HG02840 (cell line): ENCODE results near the gene HOXB7.

Source experiments
- ATAC-seq: cut with Tn5 transposase; IDR thresholded peaks from one replicate; pipeline ENCODE4 v1.9.1; 2021; ENCODE audit warnings: mild to moderate bottlenecking, moderate library complexity, moderate number of reproducible peaks; ENCODE audit not compliant: unreplicated experiment, low FRiP score

The HOXB7 gene

DNA sequence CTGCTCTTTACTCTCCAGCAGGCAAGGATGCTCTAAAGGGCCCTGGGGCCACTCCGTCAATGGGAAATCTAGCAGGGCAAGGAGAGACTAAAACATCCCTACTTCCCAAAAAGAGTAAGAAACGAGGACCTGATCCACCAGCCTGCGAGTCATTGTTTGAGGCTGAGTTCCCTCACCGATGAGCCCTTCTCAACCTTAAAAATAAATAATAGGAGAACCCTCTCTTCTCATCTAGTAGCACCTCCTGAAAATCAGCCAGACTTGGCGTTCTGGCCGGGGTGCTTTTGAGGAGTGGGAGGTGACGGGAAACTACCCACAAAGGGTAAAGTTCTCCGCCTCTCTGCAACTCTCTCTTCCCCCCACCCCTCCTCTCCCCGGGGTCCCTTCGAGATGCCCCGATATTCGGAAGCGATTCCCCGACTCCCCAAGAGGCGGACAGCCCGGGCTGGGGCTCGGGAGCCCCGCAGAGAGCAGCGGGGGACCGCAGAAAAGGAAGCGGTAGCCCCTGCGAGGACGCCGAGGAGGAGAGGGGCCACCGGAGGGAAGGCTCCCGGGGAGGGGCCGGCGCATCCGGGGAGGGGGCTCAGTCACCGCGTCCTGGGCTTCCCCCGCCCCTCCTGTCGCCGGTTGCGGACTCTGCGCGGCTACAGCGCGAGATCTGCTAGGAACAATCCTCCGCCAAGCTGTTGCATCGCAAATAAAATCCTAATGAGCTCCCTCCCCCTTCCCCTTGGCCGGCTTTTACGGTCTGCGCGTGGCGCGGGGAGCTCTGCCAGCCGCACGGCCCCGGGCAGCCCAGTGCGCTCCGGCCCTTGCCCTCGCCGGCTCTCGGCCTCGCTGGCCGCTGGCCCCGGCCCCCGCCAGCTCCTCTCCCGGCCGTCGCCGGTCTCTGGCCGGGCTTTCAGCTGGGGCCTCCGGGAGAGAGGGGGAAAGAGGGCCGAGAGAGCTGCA, 14.0 kb upstream of the HOXB7 start:
- ATAC-seq: no peak

GRCh38 chr17:48624118-48624517, 13.3 kb upstream of the HOXB7 start:
- ATAC-seq: no peak

DNA sequence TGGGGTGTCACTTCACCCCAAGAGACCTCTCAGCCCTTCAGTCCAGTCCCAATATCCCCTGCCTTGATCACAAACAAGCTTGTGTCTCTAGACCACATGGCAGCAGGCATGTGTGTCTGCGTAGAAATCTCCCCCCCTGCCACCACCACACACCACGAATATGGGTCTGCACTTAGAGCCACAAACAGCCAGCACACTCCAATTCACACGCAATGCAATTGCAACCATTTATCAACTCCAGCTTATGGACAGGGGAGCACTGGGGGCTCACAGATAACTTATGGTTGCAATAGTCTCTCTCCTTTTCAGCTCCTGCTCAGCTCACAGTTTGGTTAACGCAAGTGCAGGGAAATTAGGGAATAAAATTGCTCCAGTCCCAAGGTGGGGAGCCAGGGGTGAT, 12.8 kb upstream of the HOXB7 start:
- ATAC-seq: no peak

- no peak for ATAC-seq
Observed at GRCh38 chr17:48622857-48623256, 12.0 kb upstream of the HOXB7 start.

GRCh38 chr17:48621410-48622392, 10.9 kb upstream of the HOXB7 start:
- no peak for ATAC-seq

DNA sequence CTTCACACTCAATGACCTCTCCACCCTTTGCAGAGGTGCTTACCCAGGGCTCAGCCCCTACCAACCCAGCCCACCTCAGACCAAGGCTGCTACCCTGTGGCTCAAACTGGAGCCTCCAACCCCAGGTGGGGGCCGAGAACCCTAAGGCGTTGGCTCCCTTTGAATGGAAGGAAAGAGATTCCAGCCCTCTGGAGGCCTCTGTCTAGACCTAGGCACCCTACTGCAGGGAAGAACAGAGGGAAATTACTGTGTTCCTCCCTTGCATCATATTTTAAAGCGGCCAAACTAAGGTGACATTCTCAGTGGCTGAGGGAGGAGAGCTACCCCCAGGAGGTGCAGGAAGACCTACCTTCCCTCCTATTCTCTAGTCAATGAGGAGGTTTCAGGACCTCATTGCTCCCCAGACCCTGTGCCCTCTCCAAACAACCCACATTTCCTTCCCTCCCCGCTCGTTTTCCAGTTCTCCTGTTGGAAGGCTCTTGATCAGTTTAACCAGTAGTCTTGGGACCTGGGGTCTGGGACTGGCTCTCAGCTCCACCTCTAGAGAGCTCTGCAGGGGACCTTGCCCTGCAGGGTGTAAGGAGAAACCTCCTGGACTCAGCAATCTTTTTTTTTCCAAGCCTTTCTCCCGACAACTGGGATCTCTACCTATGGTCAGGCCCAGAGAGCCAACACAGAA, 9.8 kb upstream of the HOXB7 start:
- no peak for ATAC-seq

DNA sequence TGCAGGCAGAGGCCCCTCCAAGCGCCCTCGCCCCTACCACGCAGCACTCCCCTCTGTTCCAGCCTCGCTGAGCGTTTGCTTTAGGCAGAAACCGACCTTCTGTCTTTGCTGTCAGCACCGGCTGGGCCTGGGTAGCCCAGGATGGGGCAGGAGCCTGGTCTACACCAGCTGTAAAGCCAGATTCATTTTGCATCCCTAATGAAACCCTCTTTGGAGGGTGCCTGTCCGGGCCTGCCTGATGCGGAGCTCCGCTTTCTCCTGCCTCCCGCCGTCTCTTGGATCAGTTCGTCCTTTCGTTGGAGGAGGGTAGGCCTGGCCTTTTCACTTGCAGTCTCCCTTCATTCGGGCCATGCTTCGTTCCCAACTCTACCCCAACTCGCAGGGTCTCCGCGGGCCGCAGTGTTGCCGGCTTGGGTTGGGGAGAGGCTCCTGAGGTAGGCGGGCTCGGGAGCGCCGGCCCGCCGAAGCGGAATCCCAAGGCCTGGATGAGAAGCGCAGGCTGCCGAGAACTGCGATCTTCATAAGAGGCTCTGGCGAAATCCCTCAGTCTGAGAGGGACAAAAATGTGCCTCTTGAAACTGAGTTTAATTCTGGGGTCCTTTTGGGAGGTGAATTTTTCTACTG, 9.1 kb upstream of the HOXB7 start:
- ATAC-seq: no peak

DNA sequence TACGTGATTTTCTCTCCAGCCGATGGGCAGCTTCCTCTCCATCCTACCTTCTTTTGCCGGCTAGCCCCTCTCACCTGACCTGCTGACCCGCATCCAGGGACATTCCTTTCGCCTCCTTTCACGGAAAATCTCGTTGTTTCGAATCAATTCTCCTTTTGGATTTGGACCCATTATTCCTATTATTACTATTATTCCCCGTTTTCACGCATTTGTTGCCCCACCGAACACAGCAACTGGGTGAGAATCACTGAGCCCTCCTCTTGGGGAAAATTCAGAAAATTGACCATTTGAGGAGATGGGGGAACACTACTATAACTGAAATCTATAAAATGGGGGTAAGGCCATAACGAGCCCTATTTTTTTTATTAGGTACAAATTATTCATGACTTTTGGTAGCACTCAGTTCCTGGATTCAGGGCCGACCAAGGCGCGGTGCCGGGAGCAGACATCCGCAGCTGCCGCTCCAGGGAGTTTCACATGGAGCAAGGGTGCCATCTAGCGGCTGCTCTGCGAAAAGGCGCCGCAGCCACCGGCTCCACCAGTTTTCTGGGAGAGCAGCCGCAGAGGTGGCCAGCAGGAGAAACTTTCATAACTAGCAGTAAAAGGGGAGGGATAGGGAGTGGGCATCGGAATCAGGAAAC, 7.6 kb upstream of the HOXB7 start:
- no peak for ATAC-seq

DNA sequence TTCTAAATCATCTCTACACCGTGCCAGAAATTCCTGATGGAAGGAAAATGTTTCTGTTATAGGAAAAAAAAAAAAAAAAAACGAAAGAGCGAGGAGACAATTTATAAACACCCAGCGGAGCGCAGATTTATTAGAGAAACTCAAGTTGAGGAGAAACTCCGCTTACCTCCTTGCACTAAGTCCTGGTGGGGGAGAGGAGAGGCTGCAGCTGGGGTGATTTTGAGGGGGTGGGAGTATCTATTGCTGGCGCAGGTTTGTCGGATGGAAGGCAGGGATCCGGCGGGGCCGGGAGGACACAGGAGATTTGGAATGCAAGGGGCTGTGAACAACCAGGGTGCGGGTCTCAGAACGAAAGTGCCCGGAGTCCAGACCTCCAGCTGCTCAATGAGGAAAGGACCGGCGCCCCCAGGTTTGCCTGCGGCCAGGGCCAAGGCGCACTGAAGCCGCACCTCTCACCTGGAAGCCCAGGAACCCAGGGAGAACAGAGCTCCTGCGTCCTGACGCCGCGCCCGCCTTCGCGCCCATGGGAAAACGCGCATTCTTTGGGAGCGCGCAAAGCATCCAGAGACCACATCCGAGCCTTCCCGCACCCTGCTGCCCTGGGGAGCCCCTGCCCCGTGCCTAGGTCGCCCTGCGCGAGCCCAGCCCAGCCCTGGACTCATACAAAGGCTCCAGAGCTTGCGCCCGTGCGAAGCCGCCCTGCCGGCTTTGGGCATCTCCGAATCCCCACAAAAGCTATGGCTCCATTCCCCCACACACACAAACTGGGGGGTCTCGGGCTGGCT, 6.8 kb upstream of the HOXB7 start:
- no peak for ATAC-seq

DNA sequence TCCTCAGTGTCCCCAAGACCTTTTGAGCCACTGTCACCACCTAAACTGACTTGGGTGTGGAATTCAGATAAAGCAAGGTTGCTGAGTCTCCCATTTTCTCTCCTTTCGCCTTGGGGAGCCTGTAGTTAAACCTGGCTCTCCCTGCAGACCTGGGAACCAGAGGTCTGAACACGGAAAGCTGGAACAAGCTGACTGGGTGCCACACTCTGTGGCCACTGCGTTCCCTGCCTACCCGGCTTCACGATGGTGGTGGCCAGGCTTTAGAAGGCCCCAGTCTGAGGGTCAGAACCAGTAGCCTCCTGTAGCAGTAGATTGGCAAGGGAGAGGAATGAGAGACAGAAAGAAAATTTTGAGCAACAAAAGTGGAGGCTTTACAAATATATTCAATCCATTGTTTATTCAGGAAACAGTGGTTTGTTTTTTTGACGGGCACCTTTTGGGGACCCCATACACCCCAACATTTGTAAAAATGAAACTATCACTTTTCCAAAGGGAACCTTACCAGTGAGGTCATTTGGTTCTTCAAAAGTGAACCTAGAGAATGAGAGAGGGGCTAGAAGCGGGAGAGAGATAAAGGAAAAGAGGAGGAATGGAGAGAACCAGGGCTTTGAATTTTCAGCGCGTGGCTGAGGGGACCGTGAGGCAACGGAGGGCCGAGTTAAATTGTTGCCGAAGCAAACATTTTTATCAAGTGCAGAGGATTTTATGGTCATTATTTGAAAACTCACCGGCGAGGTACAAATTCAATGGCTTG, 6.1 kb upstream of the HOXB7 start:
- ATAC-seq: no peak

DNA sequence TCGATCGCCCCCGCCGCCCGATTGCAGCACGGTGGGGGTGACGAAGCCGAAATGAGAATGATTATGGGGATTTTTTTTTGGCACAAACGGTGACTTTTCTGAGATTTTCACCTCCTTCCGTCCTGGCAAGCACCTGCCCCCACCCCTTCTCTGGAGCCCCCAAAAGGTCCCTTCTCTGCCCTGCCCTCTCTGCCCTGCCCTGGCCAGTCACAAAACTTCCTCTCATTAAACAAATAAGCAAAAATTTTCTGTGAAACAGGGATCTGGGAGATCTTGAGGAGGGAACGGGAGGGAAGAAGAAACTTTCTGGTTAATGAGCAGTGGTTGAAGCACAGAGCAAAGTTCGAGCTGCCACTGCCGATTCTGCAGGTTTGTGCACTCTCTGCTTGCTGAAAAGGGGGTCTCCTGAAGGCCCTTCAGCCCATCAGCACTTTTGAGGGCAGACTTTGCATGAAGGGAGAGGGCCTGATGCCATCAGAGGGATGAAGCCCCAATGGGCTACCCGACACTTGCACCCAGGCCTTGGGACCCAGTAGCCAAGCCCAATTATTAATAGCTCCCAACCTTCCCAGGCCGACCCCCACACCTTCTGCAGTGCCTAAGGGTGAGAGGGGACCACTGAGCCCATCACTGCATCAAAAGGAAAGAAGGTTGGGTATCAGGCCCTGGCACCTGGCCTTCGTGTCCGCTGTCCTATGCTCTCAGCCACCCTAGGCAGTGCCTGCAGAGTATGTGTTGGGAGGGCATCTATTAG, 5.3 kb upstream of the HOXB7 start:
- no peak for ATAC-seq

GRCh38 chr17:48615047-48615962, 4.5 kb upstream of the HOXB7 start, which contains the start of gene HOXB8:
Gene HOXB8 (minus strand): TSS chr17:48615292. CDS start chr17:48614704, 588 bp downstream.
- no peak for ATAC-seq

DNA sequence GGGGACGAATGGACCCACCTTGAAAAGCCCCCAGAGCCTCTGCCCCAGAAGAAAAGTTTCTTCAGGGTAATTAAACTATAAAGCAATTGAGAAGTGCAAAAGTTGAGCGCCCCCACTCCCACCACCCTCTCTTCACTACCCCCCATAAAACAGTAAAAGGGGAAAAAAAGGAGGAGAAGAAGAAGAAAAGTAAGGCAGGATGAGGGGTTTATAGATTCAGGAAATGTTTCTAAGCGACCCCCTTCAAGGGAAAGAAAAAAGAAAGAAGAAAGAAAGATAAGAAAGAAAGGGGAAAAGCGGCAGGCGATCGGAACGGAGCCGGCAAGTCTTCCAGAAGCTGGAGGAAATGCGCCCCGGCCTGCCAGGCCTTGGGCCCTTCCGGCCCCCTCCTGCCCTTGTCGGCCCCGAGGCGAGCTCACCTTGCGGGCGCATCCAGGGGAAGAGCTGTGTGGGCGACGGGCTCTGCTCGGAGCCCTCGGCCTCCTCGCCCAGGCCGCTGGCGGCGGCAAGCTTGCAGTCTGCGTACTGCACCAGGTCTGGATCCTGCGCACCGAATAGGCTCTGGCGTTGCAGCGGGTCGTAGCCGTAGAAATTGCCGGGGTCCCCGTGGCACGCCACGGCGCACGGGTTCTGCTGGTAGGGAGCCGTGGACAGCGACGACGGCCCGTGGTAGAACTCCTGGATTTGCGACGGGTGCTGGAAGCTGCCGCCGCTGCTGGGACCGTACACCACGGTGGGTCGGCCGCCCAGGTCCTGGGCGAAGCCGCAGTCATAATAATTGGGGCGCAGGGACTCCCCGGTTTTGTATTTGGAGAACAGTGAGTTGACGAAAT, 3.3 kb upstream of the HOXB7 start:
- no peak for ATAC-seq

DNA sequence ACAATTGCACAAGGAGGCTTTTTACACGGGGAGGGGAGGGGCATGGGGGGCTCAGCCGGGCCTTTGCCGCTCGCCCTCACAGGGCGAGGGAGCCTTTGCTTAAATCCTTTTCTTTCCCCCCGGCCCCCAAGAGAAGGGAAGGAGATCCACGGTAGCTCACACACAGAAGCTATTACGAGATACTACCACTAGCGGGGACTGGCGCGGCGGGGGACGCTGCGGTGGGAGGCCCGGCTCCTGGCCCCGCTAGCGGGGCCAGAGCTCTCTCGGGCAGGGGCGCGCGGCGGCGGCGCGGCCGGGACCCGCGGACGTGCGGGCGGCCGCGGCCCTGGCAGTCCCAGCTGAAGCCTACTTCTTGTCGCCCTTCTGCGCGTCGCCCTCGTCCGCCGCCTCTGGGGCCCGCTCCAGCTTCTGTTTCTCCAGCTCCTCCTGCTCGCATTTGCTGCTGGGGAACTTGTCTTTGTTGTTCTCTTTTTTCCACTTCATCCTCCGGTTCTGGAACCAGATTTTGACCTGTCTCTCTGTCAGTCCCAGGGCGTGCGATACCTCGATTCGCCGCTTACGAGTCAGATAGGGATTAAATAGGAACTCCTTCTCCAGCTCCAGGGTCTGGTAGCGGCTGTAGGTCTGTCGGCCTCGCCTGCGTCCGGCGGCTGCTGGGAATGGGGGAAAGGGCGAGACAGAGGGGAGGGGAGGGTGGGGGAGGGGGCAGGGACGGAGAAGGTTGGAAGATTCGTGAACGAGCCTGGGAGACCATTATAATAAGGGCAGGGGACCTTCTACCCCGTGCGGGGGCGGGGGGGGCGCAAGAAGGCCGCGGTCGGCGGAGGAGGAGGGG, 2.3 kb upstream of the HOXB7 start:
- ATAC-seq: no peak

DNA sequence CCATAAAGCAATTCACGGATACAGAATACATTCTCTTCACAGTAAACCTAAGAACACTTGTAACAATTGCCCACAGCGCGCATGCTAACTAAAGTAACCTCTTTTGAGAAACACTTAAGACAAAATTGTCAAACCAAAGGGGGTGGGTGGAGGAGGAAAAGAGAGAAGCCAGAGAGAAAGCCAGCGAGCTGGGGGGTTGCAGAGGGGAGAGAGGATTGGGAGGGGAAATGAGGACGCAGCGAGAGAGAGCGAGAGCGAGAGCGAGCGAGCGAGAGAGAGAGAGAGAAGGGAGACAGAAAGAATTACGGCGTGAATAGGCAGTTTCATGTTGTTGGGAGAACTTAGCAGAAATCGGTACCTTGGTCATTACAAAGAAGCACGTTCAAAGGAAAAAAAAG, 1.6 kb upstream of the HOXB7 start:
- no peak for ATAC-seq
